ENCODE measurements around the gene SLC24A3.
"Not testable (repeated sequence)": the region's sequence is repeated elsewhere in the genome, so short reads cannot be mapped to it uniquely, and the experiment has no call there.

Gene SLC24A3

GRCh38 chr20:19661717-19662636 lies 449.5 kb downstream of the SLC24A3 start:
- peak; percentile 19 to 54 (median 23) for DNase-seq (ENCODE audit: low read depth in 2 of 3, low spot score in 1 of 3)

- DNase-seq (ENCODE audit: low read depth in 2 of 3, low spot score in 1 of 3): no peak
Observed at GRCh38 chr20:19662637-19662995, 450.2 kb downstream of the SLC24A3 start.

GRCh38 chr20:19668418-19668817 lies 456.0 kb downstream of the SLC24A3 start:
- no peak for DNase-seq (ENCODE audit: low read depth in 2 of 3, low spot score in 1 of 3)

- no peak for DNase-seq (ENCODE audit: low read depth in 2 of 3, low spot score in 1 of 3)
Observed at GRCh38 chr20:19670829-19671228, 458.4 kb downstream of the SLC24A3 start.

- no peak for DNase-seq (ENCODE audit: low read depth in 2 of 3, low spot score in 1 of 3)
Observed at GRCh38 chr20:19671374-19671773, 458.9 kb downstream of the SLC24A3 start.

GRCh38 chr20:19672498-19672897 lies 460.1 kb downstream of the SLC24A3 start:
- no peak for DNase-seq (ENCODE audit: low read depth in 2 of 3, low spot score in 1 of 3)

- DNase-seq (ENCODE audit: low read depth in 2 of 3, low spot score in 1 of 3): no peak
Observed at GRCh38 chr20:19673575-19673974, 461.1 kb downstream of the SLC24A3 start.

- DNase-seq (ENCODE audit: low read depth in 2 of 3, low spot score in 1 of 3): no peak
Observed at GRCh38 chr20:19676202-19676601, 463.8 kb downstream of the SLC24A3 start.

- DNase-seq (ENCODE audit: low read depth in 2 of 3, low spot score in 1 of 3): no peak
Observed at GRCh38 chr20:19677336-19677735, 464.9 kb downstream of the SLC24A3 start.

- DNase-seq (ENCODE audit: low read depth in 2 of 3, low spot score in 1 of 3): not testable (repeated sequence)
Observed at GRCh38 chr20:19678591-19678990, 466.1 kb downstream of the SLC24A3 start.

GRCh38 chr20:19679900-19680495 lies 467.6 kb downstream of the SLC24A3 start:
- no peak for DNase-seq (ENCODE audit: low read depth in 2 of 3, low spot score in 1 of 3)

- no peak for DNase-seq (ENCODE audit: low read depth in 2 of 3, low spot score in 1 of 3)
Observed at GRCh38 chr20:19682249-19682648, 469.8 kb downstream of the SLC24A3 start.

GRCh38 chr20:19683188-19683587 lies 470.7 kb downstream of the SLC24A3 start:
- DNase-seq (ENCODE audit: low read depth in 2 of 3, low spot score in 1 of 3): no peak

- no peak for DNase-seq (ENCODE audit: low read depth in 2 of 3, low spot score in 1 of 3)
Observed at GRCh38 chr20:19683822-19684221, 471.4 kb downstream of the SLC24A3 start.

- DNase-seq (ENCODE audit: low read depth in 2 of 3, low spot score in 1 of 3): no peak
Observed at GRCh38 chr20:19688031-19688806, 475.8 kb downstream of the SLC24A3 start.

GRCh38 chr20:19690462-19690861 lies 478.0 kb downstream of the SLC24A3 start:
- no peak for DNase-seq (ENCODE audit: low read depth in 2 of 3, low spot score in 1 of 3)

GRCh38 chr20:19691125-19691524 lies 478.7 kb downstream of the SLC24A3 start:
- DNase-seq (ENCODE audit: low read depth in 2 of 3, low spot score in 1 of 3): no peak

- no peak for DNase-seq (ENCODE audit: low read depth in 2 of 3, low spot score in 1 of 3)
Observed at GRCh38 chr20:19692100-19692499, 479.7 kb downstream of the SLC24A3 start.

GRCh38 chr20:19692685-19693119 lies 480.3 kb downstream of the SLC24A3 start:
- peak; percentile 22 to 50 (median 30) for DNase-seq (ENCODE audit: low read depth in 2 of 3, low spot score in 1 of 3)

- DNase-seq (ENCODE audit: low read depth in 2 of 3, low spot score in 1 of 3): no peak
Observed at GRCh38 chr20:19693508-19693907, 481.1 kb downstream of the SLC24A3 start.

- DNase-seq (ENCODE audit: low read depth in 2 of 3, low spot score in 1 of 3): no peak
Observed at GRCh38 chr20:19695081-19695480, 482.6 kb downstream of the SLC24A3 start.

- DNase-seq (ENCODE audit: low read depth in 2 of 3, low spot score in 1 of 3): no peak
Observed at GRCh38 chr20:19696620-19697019, 484.2 kb downstream of the SLC24A3 start.

All from stimulated activated CD4-positive, alpha-beta T cell treated with anti-CD3 and anti-CD28 coated beads, Interleukin-12 subunit alpha, Interleukin-12 subunit beta, amount 100 ng/mL, for 48 hours (primary cell).